22Rv1 (cell line): ENCODE measurements around the gene HMGCR.

ENCODE experiments used
- ZFX ChIP-seq: fragments of 450-650 bp; IDR thresholded peaks from 2 replicates; pipeline ENCODE4 v1.6.1; 2017; ENCODE audit warnings: antibody characterized with exemption, borderline replicate concordance
- TF ChIP-seq, protein P1 (sequence below): fragments of 450-650 bp; IDR thresholded peaks from 2 replicates; pipeline ENCODE4 v1.5.1; 2017; ENCODE audit warnings: mild to moderate bottlenecking

- TF ChIP-seq, protein P1, sequence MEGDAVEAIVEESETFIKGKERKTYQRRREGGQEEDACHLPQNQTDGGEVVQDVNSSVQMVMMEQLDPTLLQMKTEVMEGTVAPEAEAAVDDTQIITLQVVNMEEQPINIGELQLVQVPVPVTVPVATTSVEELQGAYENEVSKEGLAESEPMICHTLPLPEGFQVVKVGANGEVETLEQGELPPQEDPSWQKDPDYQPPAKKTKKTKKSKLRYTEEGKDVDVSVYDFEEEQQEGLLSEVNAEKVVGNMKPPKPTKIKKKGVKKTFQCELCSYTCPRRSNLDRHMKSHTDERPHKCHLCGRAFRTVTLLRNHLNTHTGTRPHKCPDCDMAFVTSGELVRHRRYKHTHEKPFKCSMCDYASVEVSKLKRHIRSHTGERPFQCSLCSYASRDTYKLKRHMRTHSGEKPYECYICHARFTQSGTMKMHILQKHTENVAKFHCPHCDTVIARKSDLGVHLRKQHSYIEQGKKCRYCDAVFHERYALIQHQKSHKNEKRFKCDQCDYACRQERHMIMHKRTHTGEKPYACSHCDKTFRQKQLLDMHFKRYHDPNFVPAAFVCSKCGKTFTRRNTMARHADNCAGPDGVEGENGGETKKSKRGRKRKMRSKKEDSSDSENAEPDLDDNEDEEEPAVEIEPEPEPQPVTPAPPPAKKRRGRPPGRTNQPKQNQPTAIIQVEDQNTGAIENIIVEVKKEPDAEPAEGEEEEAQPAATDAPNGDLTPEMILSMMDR = no peak
- TF ChIP-seq ZFX = no peak
Measured at GRCh38 chr5:75324791-75325190, 12.2 kb upstream of the HMGCR start.
